Measurements from ENCODE around the gene CSF2RB.

DNA sequence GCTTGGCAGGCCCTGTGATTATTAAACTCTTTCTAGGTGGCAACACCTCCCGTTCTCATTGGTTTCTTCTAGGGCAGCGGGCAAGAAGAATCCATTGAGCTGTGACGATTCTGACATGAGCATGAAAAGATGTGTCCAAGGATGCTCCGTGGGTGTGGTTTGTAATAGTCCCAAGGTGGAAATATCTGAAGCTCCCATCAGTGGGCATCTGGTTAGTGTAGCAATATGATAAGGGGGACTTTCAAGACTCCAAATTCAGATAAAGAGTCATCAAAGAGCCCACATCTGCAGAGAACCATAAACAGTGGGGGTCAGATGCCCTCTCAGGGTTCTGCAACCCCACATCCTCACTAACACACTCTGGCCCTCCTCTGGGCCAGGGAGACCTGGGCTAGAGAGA, 63.2 kb downstream of the CSF2RB start:
- TF ChIP-seq, protein P1, sequence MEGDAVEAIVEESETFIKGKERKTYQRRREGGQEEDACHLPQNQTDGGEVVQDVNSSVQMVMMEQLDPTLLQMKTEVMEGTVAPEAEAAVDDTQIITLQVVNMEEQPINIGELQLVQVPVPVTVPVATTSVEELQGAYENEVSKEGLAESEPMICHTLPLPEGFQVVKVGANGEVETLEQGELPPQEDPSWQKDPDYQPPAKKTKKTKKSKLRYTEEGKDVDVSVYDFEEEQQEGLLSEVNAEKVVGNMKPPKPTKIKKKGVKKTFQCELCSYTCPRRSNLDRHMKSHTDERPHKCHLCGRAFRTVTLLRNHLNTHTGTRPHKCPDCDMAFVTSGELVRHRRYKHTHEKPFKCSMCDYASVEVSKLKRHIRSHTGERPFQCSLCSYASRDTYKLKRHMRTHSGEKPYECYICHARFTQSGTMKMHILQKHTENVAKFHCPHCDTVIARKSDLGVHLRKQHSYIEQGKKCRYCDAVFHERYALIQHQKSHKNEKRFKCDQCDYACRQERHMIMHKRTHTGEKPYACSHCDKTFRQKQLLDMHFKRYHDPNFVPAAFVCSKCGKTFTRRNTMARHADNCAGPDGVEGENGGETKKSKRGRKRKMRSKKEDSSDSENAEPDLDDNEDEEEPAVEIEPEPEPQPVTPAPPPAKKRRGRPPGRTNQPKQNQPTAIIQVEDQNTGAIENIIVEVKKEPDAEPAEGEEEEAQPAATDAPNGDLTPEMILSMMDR (IDR thresholded peaks at IDR 0.05), result no peak
- TF ChIP-seq POLR2A (IDR thresholded peaks at IDR 0.05) (no peak), EP300 (IDR thresholded peaks at IDR 0.05) (no peak)
